DOHH2 (cell line): Measurements from ENCODE around the gene AP2A1.

Experiments
- H3F3A ChIP-seq: fragments of 200-600 bp; sonication (generic), shearing (Covaris generic); 2 replicates; pipeline ENCODE4 v1.6.0; 2016; ENCODE audit warnings: antibody characterized with exemption, mild to moderate bottlenecking; ENCODE audit not compliant: control insufficient read depth, insufficient read depth
- H3K27ac ChIP-seq: fragments of 200-600 bp; sonication (generic); 2 replicates; pipeline ENCODE4 v1.5.1; 2014; ENCODE audit warnings: low read depth, mild to moderate bottlenecking, low read length, moderate library complexity
- H3K27me3 ChIP-seq: fragments of 200-600 bp; sonication (generic); 2 replicates; pipeline ENCODE4 v1.6.1; 2014; ENCODE audit warnings: mild to moderate bottlenecking, low read length, mixed read lengths; ENCODE audit not compliant: control insufficient read depth
- H3K36me3 ChIP-seq: fragments of 200-600 bp; sonication (generic); 2 replicates; pipeline ENCODE4 v1.6.1; 2014; ENCODE audit warnings: mild to moderate bottlenecking, low read length, moderate library complexity, mixed read lengths; ENCODE audit not compliant: control insufficient read depth
- H3K4me1 ChIP-seq: fragments of 200-600 bp; sonication (generic); 2 replicates; pipeline ENCODE4 v1.6.1; 2014; ENCODE audit warnings: mild to moderate bottlenecking, low read length, mixed read lengths; ENCODE audit not compliant: control insufficient read depth
- H3K4me2 ChIP-seq: fragments of 200-600 bp; sonication (generic); 2 replicates; pipeline ENCODE4 v1.6.0; 2014; ENCODE audit warnings: mild to moderate bottlenecking, low read length, moderate library complexity
- H3K4me3 ChIP-seq: fragments of 200-600 bp; sonication (generic); 2 replicates; pipeline ENCODE4 v1.5.1; 2014; ENCODE audit warnings: mild to moderate bottlenecking, low read length, mixed read lengths
- H3K79me2 ChIP-seq: fragments of 200-600 bp; sonication (generic); 2 replicates; pipeline ENCODE4 v1.6.1; 2014; ENCODE audit warnings: mild to moderate bottlenecking, low read length, mixed read lengths; ENCODE audit not compliant: control insufficient read depth
- H3K9me2 ChIP-seq: fragments of 200-600 bp; sonication (generic); replicated peaks from 2 replicates; pipeline ENCODE4 v1.6.1; 2014; ENCODE audit warnings: mild to moderate bottlenecking, low read length, mixed read lengths; ENCODE audit not compliant: control insufficient read depth
- H3K9me3 ChIP-seq: fragments of 200-600 bp; sonication (generic); 2 replicates; pipeline ENCODE4 v1.6.1; 2014; ENCODE audit warnings: antibody characterized with exemption, low read length, mixed read lengths; ENCODE audit not compliant: control insufficient read depth, insufficient read depth
- H4K20me1 ChIP-seq: fragments of 200-600 bp; sonication (generic); 2 replicates; pipeline ENCODE4 v1.6.0; 2014; ENCODE audit warnings: low read depth, mild to moderate bottlenecking, antibody characterized with exemption, low read length, moderate library complexity; ENCODE audit not compliant: control insufficient read depth, insufficient read depth
- CTCF ChIP-seq: fragments of 200-600 bp; sonication (generic); IDR thresholded peaks from one replicate; pipeline ENCODE4 v1.5.1; 2014; ENCODE audit warnings: antibody characterized with exemption, mild to moderate bottlenecking, low read depth, low read length; ENCODE audit not compliant: poor library complexity, severe bottlenecking
- EZH2phosphoT487 ChIP-seq: fragments of 200-600 bp; sonication (generic); IDR thresholded peaks from 2 replicates; pipeline ENCODE4 v1.6.1; 2017; ENCODE audit warnings: borderline replicate concordance, mild to moderate bottlenecking, antibody characterized with exemption, low read length, moderate library complexity, mixed read lengths

AP2A1 gene

GRCh38 chr19:49749771-49750170 is 17.0 kb upstream of the AP2A1 start:
- no peak overlapping the region for H3K4me2 ChIP-seq
- no peaks in the 10 kb centered on the region for H4K20me1 ChIP-seq
- no peaks in the 10 kb centered on the region for H3K36me3 ChIP-seq
- H3K27ac ChIP-seq: no peak overlapping the region
- no peaks in the 10 kb centered on the region for H3K79me2 ChIP-seq
- H3F3A ChIP-seq: no peaks in the 10 kb centered on the region
- no peak for TF ChIP-seq CTCF
- no peak for TF ChIP-seq EZH2phosphoT487
- H3K4me1 ChIP-seq: no peaks in the 10 kb centered on the region
- no peaks in the 10 kb centered on the region for H3K9me2 ChIP-seq
- no peaks in the 10 kb centered on the region for H3K9me3 ChIP-seq
- no peak overlapping the region for H3K4me3 ChIP-seq
- H3K27me3 ChIP-seq: no peaks in the 10 kb centered on the region

- H3K9me2 ChIP-seq: no peaks in the 10 kb centered on the region
- no peak overlapping the region for H3K4me2 ChIP-seq
- H3K27me3 ChIP-seq: no peaks in the 10 kb centered on the region
- H3K79me2 ChIP-seq: no peaks in the 10 kb centered on the region
- no peak overlapping the region for H3K27ac ChIP-seq
- H3K4me3 ChIP-seq: no peak overlapping the region
- H3K36me3 ChIP-seq: no peaks in the 10 kb centered on the region
- H4K20me1 ChIP-seq: no peaks in the 10 kb centered on the region
- TF ChIP-seq EZH2phosphoT487 (no peak), CTCF (no peak)
- H3K9me3 ChIP-seq: no peaks in the 10 kb centered on the region
- H3F3A ChIP-seq: no peaks in the 10 kb centered on the region
- no peaks in the 10 kb centered on the region for H3K4me1 ChIP-seq
Measured at GRCh38 chr19:49752701-49753100, 14.1 kb upstream of the AP2A1 start.

GRCh38 chr19:49755956-49756355 is 10.8 kb upstream of the AP2A1 start:
- Histone ChIP-seq H3K4me1 (no peaks in the 10 kb centered on the region), H3K79me2 (no peaks in the 10 kb centered on the region), H4K20me1 (no peaks in the 10 kb centered on the region), H3K9me2 (no peaks in the 10 kb centered on the region), H3F3A (no peaks in the 10 kb centered on the region), H3K4me2 (no peak overlapping the region), H3K27ac (no peak overlapping the region), H3K9me3 (no peaks in the 10 kb centered on the region), H3K4me3 (no peak overlapping the region), H3K27me3 (no peaks in the 10 kb centered on the region), H3K36me3 (no peaks in the 10 kb centered on the region)
- TF ChIP-seq EZH2phosphoT487 (no peak), CTCF (no peak)

GRCh38 chr19:49758292-49758691 is 8.5 kb upstream of the AP2A1 start:
- Histone ChIP-seq H3K4me3 (no peak overlapping the region), H3K9me2 (no peaks in the 10 kb centered on the region), H3K4me1 (peaks cover 8% of the 10 kb centered on the region), H4K20me1 (no peaks in the 10 kb centered on the region), H3K79me2 (no peaks in the 10 kb centered on the region), H3K9me3 (no peaks in the 10 kb centered on the region), H3K27me3 (no peaks in the 10 kb centered on the region), H3F3A (no peaks in the 10 kb centered on the region), H3K4me2 (no peak overlapping the region), H3K36me3 (no peaks in the 10 kb centered on the region), H3K27ac (no peak overlapping the region)
- no peak for TF ChIP-seq EZH2phosphoT487
- no peak for TF ChIP-seq CTCF
